Hepatocyte (in vitro differentiated cells): ENCODE data around the gene HEYL. TPM values are rescaled to one million over a fixed set of nuclear protein-coding genes. Genes with fewer than 3 reads are reported as not detected.
A peak's percentile ranks its signal among the peaks of the same experiment; 100 is the strongest.

ENCODE experiments used
- DNase-seq: peaks from one replicate; pipeline ENCODE4 v3.0.0-alpha.2; 2016; ENCODE audit warnings: low spot score
- H2AFZ ChIP-seq: fragments of 200-600 bp; sonication (generic); 2 replicates; pipeline ENCODE4 v1.6.0; 2016; ENCODE audit warnings: antibody characterized with exemption, mild to moderate bottlenecking
- H3K27ac ChIP-seq: fragments of 200-600 bp; sonication (generic); 2 replicates; pipeline ENCODE4 v1.5.1; 2016; ENCODE audit warnings: mild to moderate bottlenecking
- H3K27me3 ChIP-seq: fragments of 200-600 bp; sonication (generic); 2 replicates; pipeline ENCODE4 v1.6.1; 2016
- H3K36me3 ChIP-seq: fragments of 200-600 bp; sonication (generic); replicated peaks from 2 replicates; pipeline ENCODE4 v1.5.1; 2016; ENCODE audit warnings: low read depth; ENCODE audit not compliant: insufficient read depth
- H3K4me1 ChIP-seq: fragments of 200-600 bp; sonication (generic); 2 replicates; pipeline ENCODE4 v1.5.1; 2016; ENCODE audit warnings: mild to moderate bottlenecking, moderate library complexity; ENCODE audit not compliant: insufficient read depth
- H3K4me2 ChIP-seq: fragments of 200-600 bp; sonication (generic); 2 replicates; pipeline ENCODE4 v1.6.0; 2016
- H3K4me3 ChIP-seq: fragments of 200-600 bp; sonication (generic); 2 replicates; pipeline ENCODE4 v1.5.1; 2016; ENCODE audit warnings: mild to moderate bottlenecking
- H3K79me2 ChIP-seq: fragments of 200-600 bp; sonication (generic); 2 replicates; pipeline ENCODE4 v1.6.0; 2017; ENCODE audit warnings: mild to moderate bottlenecking
- H3K9me2 ChIP-seq: fragments of 200-600 bp; sonication (generic); replicated peaks from 2 replicates; pipeline ENCODE4 v1.6.0; 2017; ENCODE audit warnings: mild to moderate bottlenecking; ENCODE audit not compliant: insufficient read depth
- H3K9me3 ChIP-seq: fragments of 200-600 bp; sonication (generic); 2 replicates; pipeline ENCODE4 v1.5.1; 2016; ENCODE audit warnings: low read depth, mild to moderate bottlenecking
- H4K20me1 ChIP-seq: fragments of 200-600 bp; sonication (generic); 2 replicates; pipeline ENCODE4 v1.6.0; 2016; ENCODE audit warnings: mild to moderate bottlenecking; ENCODE audit not compliant: insufficient read depth, poor library complexity, severe bottlenecking
- EZH2 ChIP-seq: fragments of 200-600 bp; sonication (generic); IDR thresholded peaks from 2 replicates; pipeline ENCODE4 v1.6.1; 2016; ENCODE audit warnings: antibody characterized with exemption, mild to moderate bottlenecking, borderline replicate concordance
- EZH2phosphoT487 ChIP-seq: fragments of 200-600 bp; sonication (generic); IDR thresholded peaks from one replicate; pipeline ENCODE4 v1.6.1; 2018; ENCODE audit warnings: antibody characterized with exemption, mild to moderate bottlenecking, low read depth, moderate library complexity; ENCODE audit not compliant: unreplicated experiment, severe bottlenecking
- WGBS: methylation state at CpG from one replicate; pipeline ENCODE4 v1.1.6; 2016; ENCODE audit warnings: low lambda C conversion rate; ENCODE audit errors: missing lambda C conversion rate; 5-methylcytosine and 5-hydroxymethylcytosine counted together
- polyA plus RNA-seq: library from polyadenylated mRNA; unstranded; fragments of >200 nt; fragmentation: Nextera tagmentation; extraction: Ambion mirVana; gene quantifications from 2 replicates; pipeline ENCODE4 v1.2.1, GENCODE V29; 2016
- total RNA-seq: library from RNA; depleted of rRNA; stranded (reverse); fragments of >200 nt; gene quantifications from 2 replicates; pipeline ENCODE4 v1.2.3, GENCODE V29; 2014
- TF ChIP-seq, protein P1 (sequence below): fragments of 200-600 bp; sonication (generic); IDR thresholded peaks from 2 replicates; pipeline ENCODE4 v1.5.1; 2016; ENCODE audit warnings: antibody characterized with exemption, mild to moderate bottlenecking; ENCODE audit not compliant: poor library complexity

HEYL gene
- total and polyA plus RNA-seq, 2 experiments from 2014 or later = 10.9 to 24.8 TPM

DNA sequence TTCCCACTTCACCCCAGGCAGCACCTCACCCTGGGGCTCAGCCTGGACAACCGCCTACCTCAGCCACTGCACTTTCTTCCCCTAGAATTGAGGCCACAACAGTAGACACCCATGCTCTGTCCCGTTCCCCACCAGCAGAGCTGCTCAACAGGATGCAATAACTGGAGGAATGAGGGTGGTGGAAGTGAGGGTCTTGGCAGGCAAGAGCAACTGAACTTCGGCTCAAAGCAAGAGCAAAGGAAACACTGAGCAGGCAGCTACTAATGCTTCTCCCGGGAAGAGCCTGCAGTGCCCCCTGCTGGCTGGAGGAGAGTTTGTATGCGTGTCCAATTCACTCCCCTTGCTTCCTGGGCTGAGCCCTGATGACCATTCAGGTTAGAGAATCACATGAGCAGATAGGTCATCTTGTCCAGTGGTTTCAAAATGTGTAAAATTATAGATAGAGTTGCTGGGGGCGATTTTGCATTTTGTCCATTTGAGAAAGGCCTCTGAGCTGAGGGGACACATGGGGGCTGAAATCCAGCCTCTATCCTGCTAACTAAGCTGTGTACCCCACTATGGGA lies 18.6 kb upstream of the HEYL start:
- no peaks in the 10 kb centered on the region for H3K4me1 ChIP-seq
- H3K4me2 ChIP-seq = no peak overlapping the region
- no peaks in the 10 kb centered on the region for H4K20me1 ChIP-seq
- TF ChIP-seq, protein P1, sequence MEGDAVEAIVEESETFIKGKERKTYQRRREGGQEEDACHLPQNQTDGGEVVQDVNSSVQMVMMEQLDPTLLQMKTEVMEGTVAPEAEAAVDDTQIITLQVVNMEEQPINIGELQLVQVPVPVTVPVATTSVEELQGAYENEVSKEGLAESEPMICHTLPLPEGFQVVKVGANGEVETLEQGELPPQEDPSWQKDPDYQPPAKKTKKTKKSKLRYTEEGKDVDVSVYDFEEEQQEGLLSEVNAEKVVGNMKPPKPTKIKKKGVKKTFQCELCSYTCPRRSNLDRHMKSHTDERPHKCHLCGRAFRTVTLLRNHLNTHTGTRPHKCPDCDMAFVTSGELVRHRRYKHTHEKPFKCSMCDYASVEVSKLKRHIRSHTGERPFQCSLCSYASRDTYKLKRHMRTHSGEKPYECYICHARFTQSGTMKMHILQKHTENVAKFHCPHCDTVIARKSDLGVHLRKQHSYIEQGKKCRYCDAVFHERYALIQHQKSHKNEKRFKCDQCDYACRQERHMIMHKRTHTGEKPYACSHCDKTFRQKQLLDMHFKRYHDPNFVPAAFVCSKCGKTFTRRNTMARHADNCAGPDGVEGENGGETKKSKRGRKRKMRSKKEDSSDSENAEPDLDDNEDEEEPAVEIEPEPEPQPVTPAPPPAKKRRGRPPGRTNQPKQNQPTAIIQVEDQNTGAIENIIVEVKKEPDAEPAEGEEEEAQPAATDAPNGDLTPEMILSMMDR = peak; percentile 73
- no peak for TF ChIP-seq EZH2
- peak overlapping the region; percentile 26 for H3K27ac ChIP-seq
- H3K36me3 ChIP-seq = no peaks in the 10 kb centered on the region
- 27% methylated on average over 6 of the region's 6 CpGs for WGBS
- no peaks in the 10 kb centered on the region for H3K9me2 ChIP-seq
- H3K27me3 ChIP-seq = no peaks in the 10 kb centered on the region
- H3K4me3 ChIP-seq = no peak overlapping the region
- DNase-seq = peak; percentile 82
- no peak overlapping the region for H2AFZ ChIP-seq
- H3K9me3 ChIP-seq = no peaks in the 10 kb centered on the region
- H3K79me2 ChIP-seq = no peaks in the 10 kb centered on the region

GRCh38 chr1:39657402-39657801 lies 18.0 kb upstream of the HEYL start:
- Histone ChIP-seq H3K4me3 (no peak overlapping the region), H3K9me3 (no peaks in the 10 kb centered on the region), H4K20me1 (no peaks in the 10 kb centered on the region), H3K36me3 (no peaks in the 10 kb centered on the region), H3K4me1 (no peaks in the 10 kb centered on the region), H3K4me2 (no peak overlapping the region), H3K27me3 (no peaks in the 10 kb centered on the region), H2AFZ (no peak overlapping the region), H3K27ac (no peak overlapping the region), H3K9me2 (no peaks in the 10 kb centered on the region), H3K79me2 (no peaks in the 10 kb centered on the region)
- WGBS = 61% methylated on average over 3 of the region's 3 CpGs
- no peak for TF ChIP-seq EZH2phosphoT487
- TF ChIP-seq EZH2 = no peak
- TF ChIP-seq, protein P1 = no peak
- DNase-seq = no peak

DNA sequence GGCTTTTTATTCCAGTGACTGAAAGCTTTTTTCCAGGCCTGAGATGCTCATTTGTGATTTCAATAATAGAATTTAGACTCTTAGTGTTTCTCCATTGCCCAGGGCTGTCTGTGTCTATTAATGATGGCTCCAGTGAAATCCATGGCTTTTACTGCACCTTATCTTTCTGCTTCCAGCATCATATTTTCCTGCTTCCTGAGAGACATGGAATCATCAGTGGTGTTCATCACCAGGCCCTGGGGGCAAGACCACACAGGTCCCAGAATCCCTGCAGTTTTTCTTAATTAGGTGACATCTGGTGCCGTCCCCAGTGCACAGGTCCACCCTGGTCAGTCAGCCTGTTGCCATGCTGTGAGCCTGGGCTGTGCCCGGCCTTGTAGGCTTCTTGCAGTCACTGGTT lies 16.9 kb upstream of the HEYL start:
- Histone ChIP-seq H3K4me1 (no peaks in the 10 kb centered on the region), H3K36me3 (no peaks in the 10 kb centered on the region), H3K9me2 (no peaks in the 10 kb centered on the region), H3K79me2 (no peaks in the 10 kb centered on the region), H4K20me1 (no peaks in the 10 kb centered on the region), H3K27me3 (no peaks in the 10 kb centered on the region), H3K27ac (no peak overlapping the region), H3K9me3 (no peaks in the 10 kb centered on the region), H3K4me2 (no peak overlapping the region), H2AFZ (no peak overlapping the region), H3K4me3 (no peak overlapping the region)
- DNase-seq = no peak
- no peak for TF ChIP-seq EZH2phosphoT487
- TF ChIP-seq EZH2 = no peak
- TF ChIP-seq, protein P1 = no peak
- 78% methylated on average over 2 of the region's 2 CpGs for WGBS
